ENCODE results near the gene CEP72. TPM values are rescaled to one million over a fixed set of nuclear protein-coding genes. Genes with fewer than 3 reads are reported as not detected.
A peak's percentile ranks its signal among the peaks of the same experiment; 100 is the strongest.
"Not testable (repeated sequence)": the region's sequence is repeated elsewhere in the genome, so short reads cannot be mapped to it uniquely, and the experiment has no call there.

Gene CEP72
- total RNA-seq, 1 experiment from 2014 or later = 24.8 TPM

- Histone ChIP-seq H3K4me2 (ENCODE audit: insufficient read depth, insufficient read length, low read length) (no peak overlapping the region), H2BK12ac (ENCODE audit: insufficient read length, low read depth, low read length) (no peak overlapping the region), H3K79me2 (ENCODE audit: insufficient read depth, low read length) (no peaks in the 10 kb centered on the region), H2BK15ac (ENCODE audit: low read depth, low read length) (no peak overlapping the region), H4K5ac (ENCODE audit: insufficient read length, low read depth, low read length) (no peak overlapping the region), H3K23me2 (ENCODE audit: insufficient read length, low read depth, low read length, poor library complexity, severe bottlenecking) (no peaks in the 10 kb centered on the region), H3K4me1 (ENCODE audit: insufficient read depth, low read length) (no peaks in the 10 kb centered on the region), H3K23ac (ENCODE audit: insufficient read length, low read depth, low read length) (no peak overlapping the region), H2AFZ (ENCODE audit: low read length) (no peak overlapping the region), H4K20me1 (ENCODE audit: control insufficient read depth, insufficient read depth, insufficient read length) (no peaks in the 10 kb centered on the region), H3K27ac (ENCODE audit: insufficient read length, low read depth, low read length) (no peak overlapping the region), H3K14ac (ENCODE audit: insufficient read depth, low read length) (no peak overlapping the region), H3K18ac (ENCODE audit: insufficient read length, low read depth, low read length) (no peak overlapping the region), H2BK5ac (ENCODE audit: insufficient read length, low read length) (no peak overlapping the region), H2BK20ac (ENCODE audit: low read depth, low read length, poor library complexity, severe bottlenecking) (no peak overlapping the region), H2AK5ac (ENCODE audit: insufficient read length, low read length) (no peak overlapping the region), H4K91ac (ENCODE audit: insufficient read length, low read depth, low read length) (no peak overlapping the region), H3K56ac (ENCODE audit: insufficient read length, low read depth, low read length) (no peak overlapping the region), H4K8ac (replicated peaks; ENCODE audit: insufficient read length, low read depth, low read length) (no peak overlapping the region), H3K27me3 (ENCODE audit: insufficient read depth, low read length) (no peaks in the 10 kb centered on the region; the same call in 1 of the 2 replicates), H3K79me1 (ENCODE audit: insufficient read depth, low read depth, low read length, poor library complexity, severe bottlenecking) (no peaks in the 10 kb centered on the region), H3K9ac (ENCODE audit: extremely low read depth, insufficient read length, low read length) (no peak overlapping the region), H3K9me3 (ENCODE audit: control insufficient read depth, low read depth, low read length) (no peaks in the 10 kb centered on the region), H2BK120ac (ENCODE audit: low read depth, low read length, poor library complexity, severe bottlenecking) (no peak overlapping the region), H3K4ac (ENCODE audit: low read depth, low read length) (no peak overlapping the region), H3T11ph (ENCODE audit: low read length) (no peak overlapping the region)
- Mint-ChIP-seq H3K27ac (no peak overlapping the region), H3K4me1 (peaks cover 5 to 8% of the 10 kb centered on the region in 2 experiments), H3K4me3 (no peak overlapping the region), H3K9me3 (no peaks in the 10 kb centered on the region), H3K36me3 (ENCODE audit: insufficient read depth in 1 of 3, low read depth in 3 of 3) (no peaks in the 10 kb centered on the region), H3K27me3 (ENCODE audit: low read depth) (peaks cover 50% of the 10 kb centered on the region)
- no peak for TF ChIP-seq CTCF (conservative IDR thresholded peaks at IDR 0.05)
- no CpG with 5 or more reads among the region's 44 CpGs for WGBS (ENCODE audit: extremely low coverage, insufficient read length, low lambda C conversion rate)
- peak; percentile 30 for DNase-seq
Observed at GRCh38 chr5:677131-678101, 65.3 kb downstream of the CEP72 start.

- not testable (repeated sequence) for H3K23me2 ChIP-seq (ENCODE audit: insufficient read length, low read depth, low read length, poor library complexity, severe bottlenecking); H3K14ac ChIP-seq (ENCODE audit: insufficient read depth, low read length); H2BK5ac ChIP-seq (ENCODE audit: insufficient read length, low read length); H3K4ac ChIP-seq (ENCODE audit: low read depth, low read length); H2AFZ ChIP-seq (ENCODE audit: low read length); H3K4me3 Mint-ChIP-seq; H3K4me2 ChIP-seq (ENCODE audit: insufficient read depth, insufficient read length, low read length); H3K79me2 ChIP-seq (ENCODE audit: insufficient read depth, low read length); H3T11ph ChIP-seq (ENCODE audit: low read length); H3K27ac ChIP-seq (ENCODE audit: insufficient read length, low read depth, low read length); H3K79me1 ChIP-seq (ENCODE audit: insufficient read depth, low read depth, low read length, poor library complexity, severe bottlenecking); H3K27me3 ChIP-seq (ENCODE audit: insufficient read depth, low read length); H3K9me3 ChIP-seq (ENCODE audit: control insufficient read depth, low read depth, low read length); H4K20me1 ChIP-seq (ENCODE audit: control insufficient read depth, insufficient read depth, insufficient read length); H3K9ac ChIP-seq (ENCODE audit: extremely low read depth, insufficient read length, low read length); H2BK12ac ChIP-seq (ENCODE audit: insufficient read length, low read depth, low read length); H3K4me1 ChIP-seq (ENCODE audit: insufficient read depth, low read length); H4K91ac ChIP-seq (ENCODE audit: insufficient read length, low read depth, low read length); H2BK120ac ChIP-seq (ENCODE audit: low read depth, low read length, poor library complexity, severe bottlenecking); H3K56ac ChIP-seq (ENCODE audit: insufficient read length, low read depth, low read length); H4K5ac ChIP-seq (ENCODE audit: insufficient read length, low read depth, low read length); H3K23ac ChIP-seq (ENCODE audit: insufficient read length, low read depth, low read length); H2AK5ac ChIP-seq (ENCODE audit: insufficient read length, low read length); H3K9me3 Mint-ChIP-seq; H2BK15ac ChIP-seq (ENCODE audit: low read depth, low read length); H3K18ac ChIP-seq (ENCODE audit: insufficient read length, low read depth, low read length); H3K27ac Mint-ChIP-seq; H4K8ac ChIP-seq (replicated peaks; ENCODE audit: insufficient read length, low read depth, low read length); H3K36me3 Mint-ChIP-seq (ENCODE audit: insufficient read depth in 1 of 3, low read depth in 3 of 3); H2BK20ac ChIP-seq (ENCODE audit: low read depth, low read length, poor library complexity, severe bottlenecking); H3K4me1 Mint-ChIP-seq
- DNase-seq = peak; percentile 19
- no CpG with 5 or more reads among the region's 16 CpGs for WGBS (ENCODE audit: extremely low coverage, insufficient read length, low lambda C conversion rate)
- peaks cover 51% of the 10 kb centered on the region for H3K27me3 Mint-ChIP-seq (ENCODE audit: low read depth)
Observed at GRCh38 chr5:678521-678920, 66.4 kb downstream of the CEP72 start.

Measured in H9 (cell line).